Parathyroid adenoma (tissue), 2 donors: ENCODE results near the gene LHX4.

Experiments used
- H2AFZ ChIP-seq: fragments of 300-600 bp; sonication (generic); one replicate; pipeline ENCODE4 v1.7.0; 2017; ENCODE audit warnings: antibody characterized with exemption, mild to moderate bottlenecking
- H3K27ac ChIP-seq: fragments of 300-600 bp; sonication (generic); one replicate; pipeline ENCODE4 v1.7.0; 2017
- H3K27me3 ChIP-seq: fragments of 300-600 bp; sonication (generic); one replicate; pipeline ENCODE4 v1.7.0; 2017; ENCODE audit warnings: low read length; ENCODE audit not compliant: control insufficient read depth, insufficient read depth
- H3K36me3 ChIP-seq: fragments of 300-600 bp; sonication (generic); one replicate; pipeline ENCODE4 v1.7.0; 2017; ENCODE audit warnings: low read length; ENCODE audit not compliant: control insufficient read depth, insufficient read depth
- H3K4me1 ChIP-seq: fragments of 300-600 bp; sonication (generic); one replicate; pipeline ENCODE4 v1.7.0; 2017; ENCODE audit warnings: control low read depth
- H3K4me2 ChIP-seq: fragments of 300-600 bp; sonication (generic); one replicate; pipeline ENCODE4 v1.7.0; 2017; ENCODE audit warnings: low read length
- H3K4me3 ChIP-seq: fragments of 300-600 bp; sonication (generic); one replicate; pipeline ENCODE4 v1.7.0; 2017; ENCODE audit warnings: low read depth, low read length
- H3K79me2 ChIP-seq: fragments of 300-600 bp; sonication (generic); one replicate; pipeline ENCODE4 v1.7.0; 2017; ENCODE audit warnings: control low read depth
- H3K9ac ChIP-seq: fragments of 300-600 bp; sonication (generic); one replicate; pipeline ENCODE4 v1.7.0; 2017; ENCODE audit warnings: mild to moderate bottlenecking
- H3K9me3 ChIP-seq: fragments of 300-600 bp; sonication (generic); one replicate; pipeline ENCODE4 v1.7.0; 2017; ENCODE audit warnings: low read length; ENCODE audit not compliant: control insufficient read depth
- TF ChIP-seq, protein P1 (sequence below): fragments of 300-600 bp; sonication (generic); IDR thresholded peaks from one replicate; pipeline ENCODE4 v1.7.0; 2017; ENCODE audit warnings: antibody characterized with exemption, mild to moderate bottlenecking
- donor health status: primary hyperparathyroidism.

Gene LHX4

DNA sequence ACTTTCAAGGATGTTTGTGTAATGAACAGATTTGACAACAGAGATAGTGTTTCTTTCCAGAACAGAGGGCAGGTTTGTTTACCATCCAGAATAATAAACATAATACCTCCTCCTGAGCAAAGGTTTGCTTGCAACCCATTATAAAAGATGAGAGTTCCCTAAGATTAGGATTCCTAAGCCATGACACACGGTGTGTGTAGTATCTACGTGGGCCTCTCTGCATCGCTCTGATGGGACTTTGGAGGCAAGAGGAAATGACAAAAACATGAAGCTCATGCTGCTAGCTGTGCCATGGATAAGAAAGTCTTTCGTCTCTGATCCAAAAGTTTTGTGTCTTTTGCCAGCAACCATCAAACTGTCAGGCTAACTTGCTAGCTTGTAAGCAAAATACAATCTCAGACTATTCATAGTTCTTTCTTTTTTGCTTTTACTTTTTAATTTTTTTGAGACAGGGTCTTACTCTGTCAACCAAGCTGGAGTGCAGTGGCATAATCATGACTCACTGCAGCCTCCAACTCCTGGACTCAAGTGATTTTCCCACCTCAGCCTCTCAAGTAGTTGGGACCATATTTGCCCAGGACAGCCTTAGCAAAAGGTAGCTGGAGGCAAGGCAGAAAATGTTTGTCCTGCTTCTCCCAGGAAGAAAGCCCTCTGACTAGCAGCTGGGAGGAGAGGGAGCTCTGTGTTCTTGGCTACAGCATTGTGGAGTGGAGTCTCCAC lies 81.1 kb downstream of the LHX4 start:
- no peaks in the 10 kb centered on the region for H3K4me1 ChIP-seq
- no peaks in the 10 kb centered on the region for H3K79me2 ChIP-seq
- no peak overlapping the region for H3K4me3 ChIP-seq
- no peak overlapping the region for H3K9ac ChIP-seq
- H3K27me3 ChIP-seq, result no peaks in the 10 kb centered on the region
- H2AFZ ChIP-seq, result no peak overlapping the region
- TF ChIP-seq, protein P1, sequence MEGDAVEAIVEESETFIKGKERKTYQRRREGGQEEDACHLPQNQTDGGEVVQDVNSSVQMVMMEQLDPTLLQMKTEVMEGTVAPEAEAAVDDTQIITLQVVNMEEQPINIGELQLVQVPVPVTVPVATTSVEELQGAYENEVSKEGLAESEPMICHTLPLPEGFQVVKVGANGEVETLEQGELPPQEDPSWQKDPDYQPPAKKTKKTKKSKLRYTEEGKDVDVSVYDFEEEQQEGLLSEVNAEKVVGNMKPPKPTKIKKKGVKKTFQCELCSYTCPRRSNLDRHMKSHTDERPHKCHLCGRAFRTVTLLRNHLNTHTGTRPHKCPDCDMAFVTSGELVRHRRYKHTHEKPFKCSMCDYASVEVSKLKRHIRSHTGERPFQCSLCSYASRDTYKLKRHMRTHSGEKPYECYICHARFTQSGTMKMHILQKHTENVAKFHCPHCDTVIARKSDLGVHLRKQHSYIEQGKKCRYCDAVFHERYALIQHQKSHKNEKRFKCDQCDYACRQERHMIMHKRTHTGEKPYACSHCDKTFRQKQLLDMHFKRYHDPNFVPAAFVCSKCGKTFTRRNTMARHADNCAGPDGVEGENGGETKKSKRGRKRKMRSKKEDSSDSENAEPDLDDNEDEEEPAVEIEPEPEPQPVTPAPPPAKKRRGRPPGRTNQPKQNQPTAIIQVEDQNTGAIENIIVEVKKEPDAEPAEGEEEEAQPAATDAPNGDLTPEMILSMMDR, result no peak
- no peaks in the 10 kb centered on the region for H3K36me3 ChIP-seq
- no peak overlapping the region for H3K27ac ChIP-seq
- no peaks in the 10 kb centered on the region for H3K9me3 ChIP-seq
- H3K4me2 ChIP-seq, result no peak overlapping the region

DNA sequence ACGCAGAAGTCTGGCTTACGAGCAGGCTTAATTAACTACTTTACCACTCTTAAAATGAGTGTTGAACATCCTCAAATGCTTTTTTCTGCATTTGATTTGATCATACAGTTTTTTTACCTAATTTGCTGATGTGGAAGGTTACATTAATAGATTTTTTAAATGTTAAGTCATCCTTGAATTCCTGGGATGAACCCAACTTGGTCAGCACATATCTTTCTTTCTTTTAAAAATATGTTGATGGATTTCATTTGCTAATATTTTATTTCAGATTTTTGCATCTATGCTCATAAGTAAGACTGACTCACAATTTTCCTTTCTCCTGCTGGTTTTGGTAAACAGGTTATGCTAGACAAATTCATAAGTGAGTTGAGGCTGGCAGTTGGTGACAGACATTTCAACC lies 82.9 kb downstream of the LHX4 start:
- no peaks in the 10 kb centered on the region for H3K79me2 ChIP-seq
- no peak overlapping the region for H2AFZ ChIP-seq
- no peaks in the 10 kb centered on the region for H3K27me3 ChIP-seq
- no peak overlapping the region for H3K4me3 ChIP-seq
- H3K9ac ChIP-seq, result no peak overlapping the region
- H3K4me1 ChIP-seq, result no peaks in the 10 kb centered on the region
- no peak overlapping the region for H3K27ac ChIP-seq
- H3K4me2 ChIP-seq, result no peak overlapping the region
- TF ChIP-seq, protein P1, result no peak
- H3K9me3 ChIP-seq, result no peaks in the 10 kb centered on the region
- no peaks in the 10 kb centered on the region for H3K36me3 ChIP-seq

DNA sequence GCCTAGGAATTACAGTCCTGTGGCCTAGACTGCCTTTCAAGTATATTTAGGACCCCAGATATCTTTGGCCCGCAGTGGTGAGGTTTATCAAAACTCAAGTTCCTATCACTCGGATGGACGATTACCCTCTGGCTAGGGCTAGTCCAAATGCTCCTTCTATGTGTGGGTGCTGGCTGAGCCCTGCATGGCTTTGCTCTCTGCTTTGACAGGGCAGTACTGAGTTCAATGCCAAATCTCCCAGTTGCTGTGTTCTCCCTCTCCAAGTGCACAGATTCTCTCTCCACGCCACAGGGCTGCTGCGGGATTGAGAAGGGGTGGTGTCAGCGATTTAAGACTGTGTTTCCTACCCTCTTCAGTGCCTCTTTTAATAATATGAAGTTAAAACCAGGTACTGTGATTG lies 97.0 kb downstream of the LHX4 start:
- no peak overlapping the region for H2AFZ ChIP-seq
- no peaks in the 10 kb centered on the region for H3K9me3 ChIP-seq
- H3K9ac ChIP-seq, result no peak overlapping the region
- peaks cover 2% of the 10 kb centered on the region for H3K79me2 ChIP-seq
- no peak overlapping the region for H3K27ac ChIP-seq
- no peaks in the 10 kb centered on the region for H3K36me3 ChIP-seq
- TF ChIP-seq, protein P1, result no peak
- H3K27me3 ChIP-seq, result no peaks in the 10 kb centered on the region
- no peak overlapping the region for H3K4me2 ChIP-seq
- no peak overlapping the region for H3K4me3 ChIP-seq
- no peaks in the 10 kb centered on the region for H3K4me1 ChIP-seq
